ENCODE results near the gene DNM3.

Gene DNM3

DNA sequence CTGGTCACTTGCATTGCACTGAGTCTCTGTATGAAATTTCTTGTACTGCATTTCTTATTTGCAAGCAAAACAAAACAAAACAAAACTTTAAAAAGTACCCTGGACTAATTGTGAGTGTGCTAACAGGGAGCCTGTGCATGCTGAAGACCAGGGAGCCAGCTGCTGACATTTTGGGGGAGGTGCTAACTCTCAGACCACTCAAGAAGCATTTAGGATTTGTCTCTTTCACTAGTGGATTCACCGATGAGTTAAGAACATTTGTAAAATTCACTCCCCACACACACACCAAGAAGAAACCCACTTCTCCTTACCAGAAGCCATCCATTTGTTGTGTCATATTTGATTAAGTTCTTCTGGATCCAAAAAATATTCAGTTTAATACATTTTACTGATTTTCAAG is 483.5 kb downstream of the DNM3 start:
- no peak for DNase-seq (ENCODE audit: low spot score)

DNA sequence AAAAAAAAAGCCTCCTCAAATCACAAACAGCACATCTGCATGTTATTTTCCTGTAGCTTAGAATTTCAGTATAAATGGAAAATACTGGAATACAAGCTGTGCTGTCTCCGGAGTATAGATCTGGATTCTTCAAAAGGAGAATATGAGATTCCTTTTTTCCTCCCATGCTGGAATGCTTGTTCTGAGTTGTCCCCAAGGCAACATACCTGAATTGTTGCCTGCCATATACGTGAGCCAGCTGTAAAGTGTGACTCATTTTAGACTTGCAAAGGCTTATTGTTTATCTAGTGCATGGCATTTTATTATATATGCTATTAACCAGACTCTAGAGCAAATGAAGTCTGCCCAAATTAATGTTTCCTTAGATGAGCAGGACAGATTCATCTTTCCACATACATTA is 484.2 kb downstream of the DNM3 start:
- no peak for DNase-seq (ENCODE audit: low spot score)

DNA sequence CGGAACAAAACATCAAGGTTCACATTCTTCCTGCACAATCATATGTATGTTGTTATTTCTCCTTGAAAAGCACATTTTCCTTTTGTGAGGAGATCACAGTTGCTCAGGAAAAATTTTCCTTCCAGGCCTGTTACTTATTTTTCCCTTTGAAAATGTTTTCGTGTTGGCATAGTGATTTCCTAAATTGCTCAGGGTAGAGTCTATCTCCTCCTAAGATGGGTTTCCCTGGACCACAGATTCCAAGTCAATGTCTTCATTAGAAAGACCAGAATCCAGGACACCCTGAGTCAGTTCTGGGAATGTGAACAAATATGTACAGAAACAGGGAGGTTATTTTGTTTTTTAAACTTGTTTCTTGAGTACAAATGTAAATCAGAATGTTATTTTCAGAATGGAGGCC is 484.8 kb downstream of the DNM3 start:
- DNase-seq (ENCODE audit: low spot score): no peak

DNA sequence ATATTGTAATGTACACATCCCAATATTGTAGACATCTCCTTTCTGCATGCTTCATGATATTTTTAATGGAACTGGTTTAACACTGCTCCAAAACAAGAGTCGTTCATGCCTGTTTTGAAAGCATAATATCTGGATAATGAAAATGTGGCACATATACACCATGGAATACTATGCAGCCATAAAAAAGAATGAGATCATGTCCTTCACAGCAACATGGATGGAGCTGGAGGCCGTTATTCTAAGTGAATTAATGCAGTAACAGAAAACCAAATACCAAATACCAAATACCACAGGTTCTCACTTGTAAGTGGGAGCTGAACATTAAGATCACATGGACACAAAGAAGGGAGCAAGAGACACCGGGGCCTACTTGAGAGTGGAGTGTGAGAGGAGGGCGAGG is 487.0 kb downstream of the DNM3 start:
- DNase-seq (ENCODE audit: low spot score): no peak

DNA sequence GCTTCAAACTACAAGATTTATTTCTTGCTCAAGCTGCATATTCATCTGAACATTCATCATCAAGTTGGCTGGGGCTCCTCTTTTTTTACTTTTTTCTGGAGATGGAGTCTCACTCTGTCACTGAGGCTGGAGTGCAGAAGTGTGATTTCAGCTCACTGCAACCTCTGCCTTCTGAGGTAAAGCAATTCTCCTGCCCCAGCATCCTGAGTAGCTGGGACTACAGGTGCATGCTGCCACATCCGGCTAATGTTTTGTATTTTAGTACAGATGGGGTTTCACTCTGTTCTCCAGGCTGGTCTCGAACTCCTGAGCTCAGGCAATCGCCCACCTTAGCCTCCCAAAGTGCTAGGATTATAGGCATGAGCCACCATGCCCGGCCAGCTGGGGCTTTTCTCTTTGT is 490.9 kb downstream of the DNM3 start:
- no peak for DNase-seq (ENCODE audit: low spot score)

DNA sequence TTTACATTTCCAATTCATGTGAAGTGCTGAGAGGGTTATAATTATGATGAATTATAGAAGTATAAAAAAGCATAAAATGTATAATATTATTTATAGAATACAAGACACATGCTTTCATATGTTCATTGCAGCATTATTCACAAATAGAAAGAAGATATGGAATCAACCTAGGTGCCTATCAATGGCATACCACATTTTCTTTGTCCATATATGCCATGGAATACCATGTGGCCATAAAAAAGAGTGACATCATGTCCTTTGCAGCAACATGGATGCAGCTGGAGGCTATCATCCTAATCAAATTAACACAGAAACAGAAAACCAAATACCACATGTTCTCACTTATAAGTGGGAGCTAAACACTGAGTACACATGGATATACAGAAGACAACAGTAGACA is 494.1 kb downstream of the DNM3 start:
- DNase-seq (ENCODE audit: low spot score): peak; percentile 37

DNA sequence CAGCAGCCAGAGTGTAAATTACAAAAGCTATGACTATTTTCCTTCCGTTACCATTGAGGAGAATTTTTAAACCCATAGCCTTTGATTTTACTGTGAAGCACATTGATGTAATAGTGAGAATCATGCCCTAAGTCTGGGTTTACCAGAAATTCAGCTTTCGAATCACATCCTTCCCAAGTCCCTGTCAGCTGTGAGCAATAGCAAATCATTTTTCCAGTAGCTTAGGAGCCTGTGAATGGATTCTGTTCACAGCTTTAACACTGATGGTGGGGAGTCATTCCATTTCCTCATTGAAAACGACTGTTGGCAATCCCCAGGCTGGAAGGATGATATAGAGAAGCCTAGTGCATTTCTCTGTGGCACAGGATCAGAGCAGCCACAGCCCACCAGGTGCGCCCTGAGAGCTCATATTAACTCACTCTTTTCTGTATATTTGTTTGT is 497.0 kb downstream of the DNM3 start:
- no peak for DNase-seq (ENCODE audit: low spot score)

DNA sequence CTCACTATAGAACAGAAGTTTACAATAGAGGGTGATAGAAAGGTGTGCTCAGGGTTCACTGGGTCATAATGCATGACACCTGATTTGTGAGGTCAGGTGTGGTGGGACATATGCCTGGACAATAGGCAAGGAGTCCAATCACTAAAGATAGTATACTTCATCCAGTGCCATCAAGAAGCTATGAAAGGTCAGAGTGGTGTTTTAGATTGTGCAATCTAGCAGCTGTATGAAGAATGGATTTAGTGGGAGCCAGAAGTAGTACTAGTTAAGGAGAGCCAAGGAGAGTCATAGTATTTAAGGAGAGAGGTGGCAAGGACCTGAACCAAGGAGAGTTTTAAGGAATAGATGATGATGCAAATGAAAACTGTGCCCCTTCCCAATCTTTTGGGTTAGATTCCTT is 498.5 kb downstream of the DNM3 start:
- no peak for DNase-seq (ENCODE audit: low spot score)

DNA sequence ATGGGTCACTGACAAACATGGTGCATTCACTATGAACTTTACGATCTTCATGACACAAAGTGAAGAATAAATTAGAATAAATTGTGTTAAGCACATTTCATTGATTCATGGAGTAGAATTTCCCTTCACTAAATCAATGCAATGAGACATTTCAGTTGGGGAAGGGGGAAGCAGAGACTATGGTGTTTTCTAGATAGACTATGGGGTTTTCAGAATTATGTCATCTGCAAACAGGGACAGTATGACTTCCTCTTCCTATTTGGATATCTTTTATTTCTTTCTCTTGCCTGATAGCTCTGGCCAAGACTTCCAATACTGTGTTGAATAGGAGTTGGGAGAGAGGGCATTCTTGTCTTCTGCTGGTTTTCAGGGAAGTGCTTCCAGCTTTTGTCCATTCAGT is 499.2 kb downstream of the DNM3 start:
- no peak for DNase-seq (ENCODE audit: low spot score)

DNA sequence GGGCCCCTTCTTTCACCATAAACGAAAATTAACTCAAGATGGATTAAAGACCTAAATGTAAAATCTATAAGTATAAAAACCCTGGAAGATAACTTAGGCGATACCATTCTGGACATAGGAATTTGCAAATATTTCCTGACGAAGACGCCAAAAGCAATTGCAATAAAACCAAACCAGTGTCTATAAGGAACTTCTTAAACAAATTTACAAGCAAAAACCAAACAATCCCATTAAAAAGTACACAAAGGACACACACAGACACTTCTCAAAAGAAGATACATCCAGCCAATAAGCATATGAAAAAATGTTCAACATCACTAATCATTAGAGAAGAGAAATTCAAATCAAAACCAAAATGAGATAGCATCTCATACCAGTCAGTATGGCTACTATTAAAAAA is 500.4 kb downstream of the DNM3 start:
- no peak for DNase-seq (ENCODE audit: low spot score)

DNA sequence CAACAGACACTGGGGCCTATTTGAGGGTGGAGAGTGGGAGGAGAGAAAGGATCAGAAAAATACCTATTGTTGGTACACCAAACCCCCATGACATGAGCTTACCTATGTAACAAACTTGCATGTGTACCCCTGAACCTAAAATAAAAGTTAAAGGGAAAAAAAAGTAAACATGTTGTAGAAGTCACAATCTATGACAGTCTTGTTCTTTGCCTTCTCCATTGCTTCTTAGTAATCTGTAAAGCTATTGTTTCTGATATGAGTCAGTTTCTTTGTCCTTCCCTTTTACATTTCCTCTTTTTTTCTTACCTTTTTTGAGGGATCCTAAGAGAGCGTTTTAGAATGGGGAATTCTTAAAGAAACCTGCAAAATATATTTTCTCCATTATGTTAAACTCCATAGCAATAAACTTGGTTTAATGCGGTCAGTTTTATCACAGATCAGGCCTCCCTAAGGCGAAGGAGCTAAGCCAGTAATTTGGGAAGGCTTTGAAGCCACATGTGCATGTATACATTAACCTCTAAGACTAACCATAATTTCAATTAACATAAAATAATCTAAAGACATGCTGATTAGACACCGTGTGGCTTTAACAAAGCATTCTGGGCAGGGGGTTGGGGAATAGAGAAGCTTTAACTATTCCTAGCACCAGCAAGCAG is 501.4 kb downstream of the DNM3 start:
- no peak for DNase-seq (ENCODE audit: low spot score)

DNA sequence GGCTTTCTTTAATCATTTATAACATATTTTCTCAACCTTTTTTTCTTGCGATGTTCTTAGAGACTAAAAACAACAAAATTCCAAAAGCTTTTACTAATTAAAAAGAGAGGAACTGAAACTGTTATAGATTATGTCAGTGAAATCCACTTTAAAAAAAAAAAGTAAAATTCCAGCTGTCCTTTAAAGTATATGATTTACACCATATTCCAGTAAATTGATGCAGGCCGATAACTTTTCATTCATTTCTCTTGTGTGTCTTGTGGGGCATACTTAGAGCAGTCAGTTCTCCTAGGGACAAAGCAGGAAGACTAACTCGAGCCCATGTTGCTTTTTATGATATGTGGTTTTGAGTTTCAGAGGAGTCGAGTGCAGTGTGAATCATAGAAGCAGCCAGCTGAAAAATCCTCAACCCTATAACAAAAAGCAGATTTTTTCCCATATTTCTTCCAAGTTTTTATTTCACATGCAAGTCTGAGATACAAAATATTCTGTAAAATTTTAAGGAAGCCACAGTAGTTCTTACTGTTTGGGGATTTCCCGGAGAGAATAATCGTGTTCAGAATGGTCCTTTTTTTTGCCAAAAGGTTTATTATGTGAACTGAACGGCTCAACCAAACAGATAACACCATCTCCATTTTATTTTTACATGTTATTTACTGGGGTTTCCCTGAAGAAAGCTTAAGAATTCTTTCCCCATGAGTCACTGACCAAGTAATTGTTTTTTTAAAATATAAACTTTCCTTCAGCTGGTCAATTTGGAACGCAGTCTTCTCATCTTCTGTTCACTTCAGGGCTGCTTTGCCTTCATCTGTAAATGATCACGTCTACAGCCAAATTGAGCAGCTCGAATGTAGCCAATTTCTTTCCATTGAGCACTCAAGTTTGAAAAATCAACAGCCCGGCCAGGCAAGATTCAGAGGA is 502.2 kb downstream of the DNM3 start:
- DNase-seq (ENCODE audit: low spot score): no peak

DNA sequence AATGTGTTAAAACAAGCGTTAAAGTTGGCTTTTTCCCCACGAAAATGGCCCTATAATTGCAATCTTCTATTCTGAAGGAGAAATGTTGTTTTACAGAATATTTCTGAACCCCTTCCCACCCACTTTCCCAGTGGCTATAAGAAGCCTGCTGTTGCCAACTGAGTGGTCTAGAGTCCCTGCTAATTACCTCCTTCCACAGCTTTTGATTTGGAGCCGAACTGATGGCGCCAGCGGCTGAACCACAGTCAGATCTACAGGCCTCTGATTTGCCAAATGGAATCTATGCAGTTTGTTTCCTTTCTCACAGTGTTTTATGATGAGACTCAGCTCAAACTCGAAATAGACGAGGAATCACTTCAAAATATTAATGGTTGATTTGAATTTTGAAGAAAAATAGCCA is 503.1 kb downstream of the DNM3 start:
- no peak for DNase-seq (ENCODE audit: low spot score)

DNA sequence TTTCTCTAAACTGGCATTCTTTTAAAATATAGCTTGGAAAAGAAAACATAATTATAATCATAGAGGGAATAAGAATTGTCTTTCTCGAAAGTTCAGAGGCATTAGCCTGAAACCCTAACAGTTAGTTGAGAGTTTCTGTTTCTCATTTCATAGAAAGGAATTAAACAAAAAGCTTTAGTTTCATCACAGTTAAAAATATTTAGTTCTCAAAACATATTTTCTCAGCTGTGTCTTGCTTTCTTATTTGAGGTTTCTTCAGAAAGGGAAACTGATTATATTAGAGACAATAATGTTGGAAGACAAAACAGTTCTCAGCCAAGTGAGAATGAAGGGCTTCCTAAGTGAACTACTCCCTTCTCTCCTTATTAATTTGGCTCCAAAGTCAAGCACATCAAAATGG is 503.8 kb downstream of the DNM3 start:
- no peak for DNase-seq (ENCODE audit: low spot score)

DNA sequence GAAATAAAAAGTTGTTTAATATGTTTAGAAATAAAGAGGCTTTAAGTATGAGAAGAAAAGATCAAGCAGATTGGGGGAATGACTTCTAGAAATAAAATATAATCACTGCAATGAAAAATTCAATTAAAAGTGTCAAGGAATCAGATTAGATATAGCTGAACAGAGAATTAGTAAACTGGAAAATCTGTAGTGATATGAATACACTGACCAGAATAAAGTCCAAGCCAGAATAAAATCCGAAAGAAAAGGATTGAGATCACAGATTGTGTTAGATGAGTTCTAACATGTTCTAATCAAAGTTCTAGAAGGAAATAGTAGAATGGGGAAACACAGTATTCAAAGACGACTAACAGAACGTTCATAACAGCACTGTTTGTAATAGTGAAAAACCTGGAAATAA is 506.1 kb downstream of the DNM3 start:
- DNase-seq (ENCODE audit: low spot score): no peak

DNA sequence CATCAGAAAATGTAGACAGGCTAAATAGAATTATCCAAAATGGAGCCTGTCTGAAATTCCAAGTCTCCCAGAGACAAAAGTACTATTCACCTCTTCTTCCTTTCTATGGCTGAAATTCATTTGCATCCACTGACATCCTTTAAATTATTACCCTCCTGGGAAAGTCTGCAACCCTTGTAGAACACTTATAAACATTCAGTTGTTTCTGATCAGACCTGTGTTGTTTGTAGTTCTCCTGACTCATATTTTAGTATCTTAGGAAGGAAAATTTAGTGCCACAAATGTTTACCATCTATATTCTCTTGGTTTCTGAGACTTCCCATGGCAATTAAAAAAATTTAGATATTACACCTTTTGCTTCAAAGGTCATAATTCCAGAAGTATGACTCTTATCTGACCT is 509.6 kb downstream of the DNM3 start:
- no peak for DNase-seq (ENCODE audit: low spot score)

DNA sequence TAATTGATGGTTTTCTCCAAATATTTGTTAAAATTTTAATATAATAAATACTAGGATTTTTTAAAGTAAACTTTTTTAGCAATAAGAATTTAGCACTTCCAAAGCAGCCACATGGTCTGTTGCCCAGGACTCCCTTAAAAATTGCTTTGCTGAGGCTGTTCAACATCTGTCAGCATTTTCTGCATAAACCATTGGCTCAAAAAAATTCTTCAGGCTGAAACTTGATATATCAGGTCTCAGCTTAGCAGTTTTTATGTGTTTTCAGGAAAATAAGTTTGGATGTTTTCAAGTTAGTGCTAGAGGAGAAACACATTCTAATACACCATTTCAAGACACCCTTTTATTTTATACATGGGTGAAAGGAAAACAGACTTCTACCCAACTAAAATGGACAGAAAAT is 510.0 kb downstream of the DNM3 start:
- DNase-seq (ENCODE audit: low spot score): no peak

DNA sequence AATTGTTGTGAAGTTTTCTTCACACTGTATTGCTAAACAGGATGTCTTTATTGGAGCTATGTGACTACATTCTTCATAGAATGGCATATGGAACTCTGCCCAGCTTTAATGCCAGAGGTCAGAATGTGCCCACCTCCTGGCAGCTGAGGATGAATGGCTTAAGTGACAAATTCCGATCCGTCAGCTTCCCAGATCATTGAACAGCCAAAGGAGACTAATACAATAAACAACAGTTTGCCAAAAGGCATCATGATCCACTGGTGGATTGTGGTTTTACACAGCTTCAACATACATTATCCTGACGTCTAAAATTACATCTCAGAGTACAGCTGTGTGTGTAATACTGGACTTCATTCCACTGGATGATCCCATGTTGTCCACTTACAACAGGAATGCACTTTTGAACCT is 510.5 kb downstream of the DNM3 start:
- DNase-seq (ENCODE audit: low spot score): no peak

DNA sequence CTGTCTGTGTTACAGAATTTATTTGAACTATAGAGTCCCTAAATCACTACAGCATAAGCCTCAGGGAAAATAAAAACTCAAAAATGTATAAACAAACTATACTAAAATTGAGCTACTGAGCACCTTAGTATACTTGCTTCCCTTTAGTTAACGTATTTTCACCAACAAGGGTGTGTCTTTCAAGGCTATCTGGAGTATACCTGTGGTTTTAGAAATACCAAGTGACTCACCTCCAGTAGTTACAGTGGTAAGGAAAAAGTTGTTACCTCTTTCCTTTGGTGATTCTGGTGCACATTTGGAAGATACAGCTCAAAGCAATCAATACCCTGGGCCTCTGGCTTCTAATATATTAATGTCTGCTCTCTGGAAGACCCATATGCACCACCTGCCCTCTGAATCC is 511.1 kb downstream of the DNM3 start:
- no peak for DNase-seq (ENCODE audit: low spot score)

DNA sequence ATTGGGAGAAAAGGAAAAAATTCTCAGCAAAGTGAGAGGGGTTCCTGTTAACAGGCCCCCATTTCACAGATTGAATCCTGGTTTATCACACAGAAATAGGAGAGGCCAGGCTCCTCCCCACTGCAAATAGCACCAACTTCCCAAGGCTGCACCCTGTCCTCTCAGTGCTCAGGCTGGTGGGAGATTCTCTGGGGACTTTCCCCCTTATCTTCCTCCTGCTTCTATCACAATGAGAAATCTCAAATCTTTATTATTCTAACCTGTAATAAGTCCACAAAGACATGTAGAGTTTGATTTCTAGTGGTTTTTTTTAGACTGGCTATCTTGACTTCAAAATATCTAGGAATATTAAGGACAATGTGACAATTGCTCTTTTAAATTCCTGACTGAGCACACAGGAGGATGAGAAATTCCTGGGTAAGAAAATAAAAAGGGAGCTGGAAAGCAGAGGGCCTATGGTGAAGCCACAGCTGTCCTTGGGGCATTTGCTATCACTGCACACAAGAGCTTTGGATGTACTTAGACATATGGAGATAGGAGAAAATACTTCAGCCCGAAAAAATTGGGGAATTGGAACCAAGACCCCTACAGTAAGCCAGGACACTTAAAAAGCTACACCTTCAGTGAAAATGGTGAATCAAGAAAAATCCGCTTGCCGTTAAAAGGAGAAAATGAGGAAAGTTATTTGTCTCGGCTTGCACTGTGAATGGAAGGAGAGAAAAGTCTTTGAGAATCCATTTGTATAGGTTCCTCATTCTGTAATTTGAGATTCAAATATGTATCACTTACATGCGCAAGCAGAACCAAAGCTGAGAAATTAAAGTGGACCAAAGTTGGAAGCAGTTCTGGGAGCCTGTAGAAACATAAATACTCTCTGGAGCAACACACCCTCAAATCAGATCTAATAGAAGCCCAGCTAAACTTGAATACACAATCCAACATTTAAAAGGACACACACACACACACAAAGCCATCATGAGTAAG is 513.3 kb downstream of the DNM3 start:
- no peak for DNase-seq (ENCODE audit: low spot score)

DNA sequence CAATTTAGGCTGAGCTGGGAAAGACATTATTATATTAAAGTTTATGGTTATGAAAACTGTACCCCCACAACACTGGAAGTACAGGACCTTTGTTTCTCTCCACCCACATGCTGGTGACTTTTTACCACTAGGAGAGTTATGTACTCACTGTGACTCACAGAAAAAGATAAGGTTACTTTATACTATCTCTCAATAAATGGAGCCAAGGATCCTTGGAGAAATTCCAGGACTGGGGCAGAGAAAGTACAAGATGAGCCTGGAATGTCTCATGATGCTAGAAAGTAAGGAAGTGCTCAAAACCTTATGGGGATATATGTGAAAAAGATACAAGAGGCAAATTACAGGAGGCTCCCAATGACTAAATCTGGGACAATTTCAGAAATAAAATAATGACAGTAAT is 515.3 kb downstream of the DNM3 start:
- DNase-seq (ENCODE audit: low spot score): no peak
